ENCODE results near the gene COP1.
A peak's percentile ranks its signal among the peaks of the same experiment; 100 is the strongest.
"Not testable (repeated sequence)": the region's sequence is repeated elsewhere in the genome, so short reads cannot be mapped to it uniquely, and the experiment has no call there.

The COP1 gene

GRCh38 chr1:176206961-176207902, at the start of gene COP1:
Gene COP1 (minus strand): TSS chr1:176207286. CDS start chr1:176206978, 308 bp downstream.
- peak; percentile 95 for DNase-seq (ENCODE audit: low spot score)
- no peak for TF ChIP-seq CTCF (IDR thresholded peaks at IDR 0.05; ENCODE audit: extremely low read depth, missing control alignments)

GRCh38 chr1:176252191-176252590, 45.1 kb upstream of the COP1 start:
- no peak for TF ChIP-seq CTCF (IDR thresholded peaks at IDR 0.05; ENCODE audit: extremely low read depth, missing control alignments)
- no peak for DNase-seq (ENCODE audit: low spot score)

- no peak for DNase-seq (ENCODE audit: low spot score)
- no peak for TF ChIP-seq CTCF (IDR thresholded peaks at IDR 0.05; ENCODE audit: extremely low read depth, missing control alignments)
Observed at GRCh38 chr1:176244851-176245250, 37.8 kb upstream of the COP1 start.

- TF ChIP-seq CTCF (IDR thresholded peaks at IDR 0.05; ENCODE audit: extremely low read depth, missing control alignments) = no peak
Observed at GRCh38 chr1:176243746-176244145, 36.7 kb upstream of the COP1 start.

GRCh38 chr1:176241385-176242015, 34.4 kb upstream of the COP1 start:
- no peak for TF ChIP-seq CTCF (IDR thresholded peaks at IDR 0.05; ENCODE audit: extremely low read depth, missing control alignments)
- DNase-seq (ENCODE audit: low spot score) = no peak

More at GRCh38 chr1:176243746-176244145, 36.7 kb upstream of the COP1 start:
- no peak for DNase-seq (ENCODE audit: low spot score)

GRCh38 chr1:176233657-176234056, 26.6 kb upstream of the COP1 start:
- not testable (repeated sequence) for DNase-seq (ENCODE audit: low spot score)

- TF ChIP-seq CTCF (IDR thresholded peaks at IDR 0.05; ENCODE audit: extremely low read depth, missing control alignments) = no peak
Observed at GRCh38 chr1:176227579-176227978, 20.5 kb upstream of the COP1 start.

More at GRCh38 chr1:176227579-176227978, 20.5 kb upstream of the COP1 start:
- no peak for DNase-seq (ENCODE audit: low spot score)

All from GM20000 (cell line).